Measurements from ENCODE around the gene ANHX. TPM values are rescaled to one million over a fixed set of nuclear protein-coding genes. Genes with fewer than 3 reads are reported as not detected.

Gene ANHX
- not detected in 5 replicates for total RNA-seq (2022; extraction: Qiagen RNA extraction)

DNA sequence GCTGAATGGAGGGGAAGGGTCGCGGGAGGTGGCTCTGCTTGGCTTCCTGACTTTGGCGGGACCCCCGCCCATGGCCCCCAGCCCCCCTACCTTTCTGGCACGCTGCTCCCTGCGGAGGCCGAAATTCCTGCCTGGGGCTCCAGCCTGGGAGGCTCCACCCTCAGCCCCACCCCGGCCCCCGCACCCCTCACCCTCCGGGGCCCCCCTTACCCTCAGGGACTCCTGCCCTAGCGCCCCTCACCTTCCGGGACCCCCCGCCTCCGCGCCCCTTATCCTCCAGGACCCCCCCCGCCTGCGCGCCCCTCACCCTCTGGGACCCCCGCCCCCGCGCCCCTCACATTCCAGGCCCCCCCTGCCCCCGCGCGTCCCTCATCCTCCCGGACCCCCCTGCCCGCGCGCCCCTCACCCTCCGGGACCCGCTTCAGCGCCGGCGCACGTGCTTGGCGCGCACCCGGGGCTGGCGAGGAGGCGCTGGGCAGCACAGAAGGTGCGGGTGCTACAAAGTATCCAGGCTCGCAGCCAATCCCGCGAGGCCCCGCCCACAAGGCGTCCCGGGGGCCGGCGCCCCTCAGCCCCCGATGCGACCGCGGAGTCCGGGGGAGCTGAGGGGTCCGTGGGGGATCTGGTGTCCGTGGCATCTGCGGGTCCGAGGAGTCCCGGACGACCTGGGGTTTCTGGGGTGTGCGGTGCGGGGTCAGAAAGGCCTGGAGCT is at the start of gene ANHX:
Gene ANHX, minus strand, starts transcription at position 477 of the 712 bp plus-strand sequence. CDS start 1,521 bp downstream, outside the sequence.

GRCh38 chr12:133181238-133181959 is 54.3 kb downstream of the ANHX start, which contains the start of gene ZNF268:
ZNF268 (plus strand) TSS chr12:133181495; CDS start chr12:133181998, 503 bp downstream.

Other genes starting within 250 kb of the ANHX start
- gene ZNF26, start 249.5 kb downstream of the ANHX start, total RNA-seq (2022; extraction: Qiagen RNA extraction), result 7.4 to 11.1 TPM (median 7.6 TPM) in 5 replicates
- gene ZNF84, start 198.4 kb downstream of the ANHX start, total RNA-seq (2022; extraction: Qiagen RNA extraction), result 10.7 to 18.0 TPM (median 12.4 TPM) in 5 replicates
- 8.5 to 10.7 TPM (median 10.0 TPM) in 5 replicates for gene ZNF140, start 155.0 kb downstream of the ANHX start, total RNA-seq (2022; extraction: Qiagen RNA extraction)
- gene ZNF891, start 105.6 kb downstream of the ANHX start, total RNA-seq (2022; extraction: Qiagen RNA extraction), result 0.28 to 0.44 TPM (median 0.41 TPM) in 5 replicates
- 0.99 to 2.1 TPM (median 1.2 TPM) in 5 replicates for gene ZNF10, start 105.2 kb downstream of the ANHX start, total RNA-seq (2022; extraction: Qiagen RNA extraction)
- 9.2 to 14.0 TPM (median 10.7 TPM) in 5 replicates for gene ZNF268, start 54.4 kb downstream of the ANHX start, total RNA-seq (2022; extraction: Qiagen RNA extraction)